ENCODE data around the gene GRPR.

GRPR gene

GRCh38 chrX:16191605-16192004 is 68.2 kb downstream of the GRPR start:
- H3K27ac ChIP-seq (ENCODE audit: low read depth in 2 of 2, low read length in 2 of 2): no peak overlapping the region
- H3K4me3 ChIP-seq (ENCODE audit: low read length in 2 of 2): no peak overlapping the region
- H3K4me1 ChIP-seq (ENCODE audit: control insufficient read depth in 2 of 2, insufficient read depth in 2 of 2, low read length in 2 of 2): no peaks in the 10 kb centered on the region
- no peak overlapping the region for H3K9ac ChIP-seq (ENCODE audit: low read depth in 1 of 2, low read length in 2 of 2)
- H3K36me3 ChIP-seq (ENCODE audit: control insufficient read depth in 2 of 2, insufficient read depth in 2 of 2, low read length in 2 of 2): no peaks in the 10 kb centered on the region
- H3K27me3 ChIP-seq (ENCODE audit: control insufficient read depth in 2 of 2, insufficient read depth in 2 of 2, low read length in 2 of 2): no peaks in the 10 kb centered on the region
- H3K9me3 ChIP-seq (ENCODE audit: control insufficient read depth in 2 of 2, low read length in 2 of 2): no peaks in the 10 kb centered on the region

DNA sequence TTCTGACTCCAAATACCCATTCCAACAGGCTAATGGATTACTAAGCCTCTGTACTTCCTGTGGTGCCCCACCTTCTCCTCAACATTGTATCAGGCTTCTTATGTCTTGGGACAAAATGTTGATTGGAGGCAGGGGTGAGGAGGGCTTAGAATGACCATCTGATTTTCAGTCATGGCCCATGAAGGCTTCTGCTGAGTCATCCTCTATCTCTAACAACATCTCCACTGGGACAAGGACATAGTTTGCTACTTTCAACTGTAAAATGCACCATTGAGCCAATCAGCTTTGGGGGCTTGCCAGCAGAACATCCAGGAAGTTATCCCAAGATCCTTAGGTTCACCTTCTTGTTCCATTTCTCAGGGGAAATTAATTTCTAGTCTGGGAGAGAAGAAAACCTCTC is 73.5 kb downstream of the GRPR start:
- H3K4me1 ChIP-seq (ENCODE audit: control insufficient read depth in 2 of 2, insufficient read depth in 2 of 2, low read length in 2 of 2): no peaks in the 10 kb centered on the region
- no peak overlapping the region for H3K27ac ChIP-seq (ENCODE audit: low read depth in 2 of 2, low read length in 2 of 2)
- H3K4me3 ChIP-seq (ENCODE audit: low read length in 2 of 2): no peak overlapping the region
- H3K27me3 ChIP-seq (ENCODE audit: control insufficient read depth in 2 of 2, insufficient read depth in 2 of 2, low read length in 2 of 2): peaks cover 0 to 6% of the 10 kb centered on the region in 2 donors
- H3K36me3 ChIP-seq (ENCODE audit: control insufficient read depth in 2 of 2, insufficient read depth in 2 of 2, low read length in 2 of 2): no peaks in the 10 kb centered on the region
- no peaks in the 10 kb centered on the region for H3K9me3 ChIP-seq (ENCODE audit: control insufficient read depth in 2 of 2, low read length in 2 of 2)
- H3K9ac ChIP-seq (ENCODE audit: low read depth in 1 of 2, low read length in 2 of 2): no peak overlapping the region

- H3K36me3 ChIP-seq (ENCODE audit: control insufficient read depth in 2 of 2, insufficient read depth in 2 of 2, low read length in 2 of 2): no peaks in the 10 kb centered on the region
- H3K9me3 ChIP-seq (ENCODE audit: control insufficient read depth in 2 of 2, low read length in 2 of 2): no peaks in the 10 kb centered on the region
- H3K4me1 ChIP-seq (ENCODE audit: control insufficient read depth in 2 of 2, insufficient read depth in 2 of 2, low read length in 2 of 2): no peaks in the 10 kb centered on the region
- H3K27ac ChIP-seq (ENCODE audit: low read depth in 2 of 2, low read length in 2 of 2): no peak overlapping the region
- peaks cover 0 to 6% of the 10 kb centered on the region in 2 donors for H3K27me3 ChIP-seq (ENCODE audit: control insufficient read depth in 2 of 2, insufficient read depth in 2 of 2, low read length in 2 of 2)
- H3K9ac ChIP-seq (ENCODE audit: low read depth in 1 of 2, low read length in 2 of 2): no peak overlapping the region
- H3K4me3 ChIP-seq (ENCODE audit: low read length in 2 of 2): no peak overlapping the region
Observed at GRCh38 chrX:16199343-16199742, 76.0 kb downstream of the GRPR start.

DNA sequence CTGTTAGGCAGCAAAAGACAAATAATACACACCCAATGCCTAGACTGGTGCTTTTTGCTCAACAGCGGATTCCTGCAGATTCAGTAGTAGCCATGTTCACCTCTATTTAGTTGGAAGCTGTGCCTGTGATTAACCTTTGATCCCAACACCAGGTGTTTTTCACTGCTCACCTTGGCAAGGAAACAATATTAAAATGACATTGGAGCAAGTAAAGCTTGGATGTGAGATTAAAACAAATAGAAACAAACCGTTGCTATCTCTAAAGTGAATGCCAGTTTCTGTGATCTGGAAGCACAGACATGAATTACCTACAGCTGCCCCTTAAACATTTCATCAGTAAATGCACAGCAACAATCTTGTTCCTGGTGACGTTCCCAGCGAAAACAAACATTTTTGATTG is 79.6 kb downstream of the GRPR start:
- no peak overlapping the region for H3K9ac ChIP-seq (ENCODE audit: low read depth in 1 of 2, low read length in 2 of 2)
- H3K27me3 ChIP-seq (ENCODE audit: control insufficient read depth in 2 of 2, insufficient read depth in 2 of 2, low read length in 2 of 2): peaks cover 0 to 6% of the 10 kb centered on the region in 2 donors
- no peak overlapping the region for H3K27ac ChIP-seq (ENCODE audit: low read depth in 2 of 2, low read length in 2 of 2)
- no peaks in the 10 kb centered on the region for H3K4me1 ChIP-seq (ENCODE audit: control insufficient read depth in 2 of 2, insufficient read depth in 2 of 2, low read length in 2 of 2)
- H3K4me3 ChIP-seq (ENCODE audit: low read length in 2 of 2): no peak overlapping the region
- H3K9me3 ChIP-seq (ENCODE audit: control insufficient read depth in 2 of 2, low read length in 2 of 2): no peaks in the 10 kb centered on the region
- no peaks in the 10 kb centered on the region for H3K36me3 ChIP-seq (ENCODE audit: control insufficient read depth in 2 of 2, insufficient read depth in 2 of 2, low read length in 2 of 2)

All from mucosa of rectum (tissue), 2 donors.